Epithelial cell of esophagus (primary cell): ENCODE measurements around the gene TTC7B.

Source experiments
- DNase-seq: peaks from one replicate; pipeline ENCODE4 v3.0.0; 2010; ENCODE audit warnings: low read depth
- H3K4me3 ChIP-seq: 2 replicates; pipeline ENCODE4 v1.5.1; 2011; ENCODE audit warnings: mild to moderate bottlenecking, low read length, control low read depth
- CTCF ChIP-seq: IDR thresholded peaks from 2 replicates; pipeline ENCODE4 v1.5.1; 2011; ENCODE audit warnings: low read depth, mild to moderate bottlenecking, low read length, control low read depth, inconsistent platforms; ENCODE audit not compliant: insufficient read depth; ENCODE audit errors: missing control alignments

TTC7B gene

GRCh38 chr14:90697577-90698206 is 118.5 kb downstream of the TTC7B start:
- H3K4me3 ChIP-seq: no peak overlapping the region
- DNase-seq: peak; percentile 81
- peak; percentile 99 for TF ChIP-seq CTCF

GRCh38 chr14:90697132-90697531 is 119.1 kb downstream of the TTC7B start:
- no peak for DNase-seq
- no peak overlapping the region for H3K4me3 ChIP-seq
- no peak for TF ChIP-seq CTCF

- no peak for DNase-seq
- H3K4me3 ChIP-seq: no peak overlapping the region
- no peak for TF ChIP-seq CTCF
Measured at GRCh38 chr14:90696720-90697119, 119.5 kb downstream of the TTC7B start.

GRCh38 chr14:90695997-90696660 is 120.1 kb downstream of the TTC7B start:
- no peak for DNase-seq
- H3K4me3 ChIP-seq: no peak overlapping the region
- TF ChIP-seq CTCF: no peak

GRCh38 chr14:90693413-90693812 is 122.8 kb downstream of the TTC7B start:
- peak; percentile 37 for DNase-seq
- no peak for TF ChIP-seq CTCF
- no peak overlapping the region for H3K4me3 ChIP-seq

GRCh38 chr14:90692826-90693225 is 123.4 kb downstream of the TTC7B start:
- no peak for TF ChIP-seq CTCF
- H3K4me3 ChIP-seq: no peak overlapping the region
- DNase-seq: no peak

GRCh38 chr14:90692061-90692460 is 124.2 kb downstream of the TTC7B start:
- H3K4me3 ChIP-seq: no peak overlapping the region
- no peak for DNase-seq
- TF ChIP-seq CTCF: no peak
